ENCODE measurements around the gene EXOC6B.

DNA sequence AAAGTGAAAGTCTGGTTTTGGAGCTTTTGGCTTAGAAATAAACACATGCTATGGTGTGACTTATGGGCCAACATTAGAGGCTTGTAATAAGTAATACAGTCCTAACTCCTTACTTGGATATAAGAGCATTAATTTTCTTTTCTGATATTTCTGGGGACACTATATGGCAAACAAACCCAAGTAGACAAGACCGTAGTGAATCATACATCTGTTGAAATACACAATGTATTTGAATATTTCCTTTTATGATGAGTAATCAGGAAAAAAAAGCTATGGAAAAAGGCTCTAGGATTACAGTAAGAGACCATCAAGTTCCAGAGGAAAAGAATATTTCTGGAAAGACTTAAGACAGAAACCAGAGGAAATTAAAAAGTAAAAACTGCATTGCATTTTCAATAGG is 532.2 kb downstream of the EXOC6B start:
- TF ChIP-seq, protein P1, sequence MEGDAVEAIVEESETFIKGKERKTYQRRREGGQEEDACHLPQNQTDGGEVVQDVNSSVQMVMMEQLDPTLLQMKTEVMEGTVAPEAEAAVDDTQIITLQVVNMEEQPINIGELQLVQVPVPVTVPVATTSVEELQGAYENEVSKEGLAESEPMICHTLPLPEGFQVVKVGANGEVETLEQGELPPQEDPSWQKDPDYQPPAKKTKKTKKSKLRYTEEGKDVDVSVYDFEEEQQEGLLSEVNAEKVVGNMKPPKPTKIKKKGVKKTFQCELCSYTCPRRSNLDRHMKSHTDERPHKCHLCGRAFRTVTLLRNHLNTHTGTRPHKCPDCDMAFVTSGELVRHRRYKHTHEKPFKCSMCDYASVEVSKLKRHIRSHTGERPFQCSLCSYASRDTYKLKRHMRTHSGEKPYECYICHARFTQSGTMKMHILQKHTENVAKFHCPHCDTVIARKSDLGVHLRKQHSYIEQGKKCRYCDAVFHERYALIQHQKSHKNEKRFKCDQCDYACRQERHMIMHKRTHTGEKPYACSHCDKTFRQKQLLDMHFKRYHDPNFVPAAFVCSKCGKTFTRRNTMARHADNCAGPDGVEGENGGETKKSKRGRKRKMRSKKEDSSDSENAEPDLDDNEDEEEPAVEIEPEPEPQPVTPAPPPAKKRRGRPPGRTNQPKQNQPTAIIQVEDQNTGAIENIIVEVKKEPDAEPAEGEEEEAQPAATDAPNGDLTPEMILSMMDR (IDR thresholded peaks at IDR 0.05; ENCODE audit: low read length): no peak
- no peak for TF ChIP-seq EZH2 (optimal IDR thresholded peaks at IDR 0.05; ENCODE audit: low read depth, low read length)
- no peak for TF ChIP-seq EZH2phosphoT487 (IDR thresholded peaks at IDR 0.05; ENCODE audit: low read length)

All from MM.1S (cell line).